GM18502 (cell line): ENCODE data around the gene RNF182.
"Not testable (repeated sequence)": the region's sequence is repeated elsewhere in the genome, so short reads cannot be mapped to it uniquely, and the experiment has no call there.

Experiments
- ATAC-seq: cut with Tn5 transposase; IDR thresholded peaks from one replicate; pipeline ENCODE4 v1.9.1; 2021; ENCODE audit warnings: mild to moderate bottlenecking; ENCODE audit not compliant: unreplicated experiment, poor library complexity

Gene RNF182

DNA sequence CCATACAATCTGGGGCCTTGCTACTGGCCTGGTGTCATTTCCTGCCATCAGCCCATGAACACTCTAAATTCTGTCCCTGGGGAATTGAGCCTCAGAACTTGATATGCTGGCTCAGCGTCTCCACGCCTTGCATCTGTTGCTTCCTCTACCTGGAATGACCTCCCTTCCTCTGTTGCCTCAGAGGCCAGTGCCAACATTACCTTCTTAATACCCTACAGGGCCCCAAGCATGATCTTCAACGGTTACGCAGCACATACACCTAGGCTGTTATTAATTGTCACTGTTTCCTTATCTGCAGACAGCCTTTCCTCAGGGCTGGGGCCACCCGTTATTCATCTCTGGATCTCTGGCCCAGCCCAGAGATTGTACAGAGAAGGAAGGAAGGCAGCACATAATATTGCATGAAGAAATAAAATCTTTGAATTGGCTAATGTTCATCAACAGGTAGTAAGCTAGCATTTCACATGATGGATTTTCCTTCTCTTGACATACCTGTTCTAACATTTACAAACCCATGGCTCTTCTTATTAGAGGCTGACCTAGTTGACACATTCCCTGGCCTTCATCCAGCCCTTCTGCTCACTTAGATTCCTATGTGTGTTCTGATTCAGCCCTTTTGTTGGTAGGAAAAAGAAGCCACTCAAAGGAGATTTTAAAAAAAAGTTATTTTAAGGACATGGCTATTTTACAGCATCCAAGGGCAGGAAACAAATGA, 8.4 kb upstream of the RNF182 start:
- no peak for ATAC-seq

- no peak for ATAC-seq
These were observed 7.6 kb upstream of the RNF182 start for GRCh38 chr6:13917141-13917540.

GRCh38 chr6:13918686-13919250, 6.0 kb upstream of the RNF182 start:
- no peak for ATAC-seq

DNA sequence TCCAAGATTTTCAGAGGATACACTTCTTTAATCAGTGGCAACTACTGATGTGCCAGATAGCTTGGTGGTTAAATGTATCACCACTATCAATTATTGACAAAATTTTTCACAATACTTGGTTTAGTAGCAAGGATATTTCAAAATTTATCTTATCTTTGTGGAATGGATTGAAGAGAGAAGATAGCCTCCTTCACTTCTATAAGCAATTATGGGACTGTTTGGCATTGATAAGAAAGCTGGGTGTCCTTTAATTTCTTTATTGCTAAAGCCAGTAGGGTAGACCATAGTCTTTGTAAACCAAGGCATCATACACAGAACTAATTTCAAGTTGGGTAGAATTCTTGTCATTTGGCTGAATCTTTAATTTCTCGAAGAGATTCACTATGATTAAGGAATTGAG, 4.9 kb upstream of the RNF182 start:
- ATAC-seq: no peak

DNA sequence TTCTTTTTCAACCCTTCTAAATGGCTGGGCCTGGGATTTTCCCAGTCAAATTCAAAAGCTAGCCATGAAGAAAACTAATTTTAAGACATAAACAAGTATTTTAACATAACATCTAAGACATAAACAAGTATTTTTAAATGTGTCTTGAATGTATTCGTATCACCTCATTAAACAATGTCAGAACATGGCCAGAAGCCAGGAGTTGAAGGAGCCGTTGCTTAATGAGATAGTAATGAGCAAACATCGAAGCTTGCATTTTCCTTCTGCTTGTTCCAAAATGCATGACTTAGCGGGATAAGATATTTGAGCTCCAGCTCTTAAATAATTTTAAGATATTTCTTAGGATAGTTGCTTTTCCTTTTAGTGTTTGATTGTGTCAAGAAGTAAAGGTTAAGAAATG, 4.2 kb upstream of the RNF182 start:
- ATAC-seq: no peak

GRCh38 chr6:13922750-13923149, 2.0 kb upstream of the RNF182 start:
- ATAC-seq: no peak

- ATAC-seq: no peak
These were observed 1.1 kb upstream of the RNF182 start for GRCh38 chr6:13923527-13924145.

DNA sequence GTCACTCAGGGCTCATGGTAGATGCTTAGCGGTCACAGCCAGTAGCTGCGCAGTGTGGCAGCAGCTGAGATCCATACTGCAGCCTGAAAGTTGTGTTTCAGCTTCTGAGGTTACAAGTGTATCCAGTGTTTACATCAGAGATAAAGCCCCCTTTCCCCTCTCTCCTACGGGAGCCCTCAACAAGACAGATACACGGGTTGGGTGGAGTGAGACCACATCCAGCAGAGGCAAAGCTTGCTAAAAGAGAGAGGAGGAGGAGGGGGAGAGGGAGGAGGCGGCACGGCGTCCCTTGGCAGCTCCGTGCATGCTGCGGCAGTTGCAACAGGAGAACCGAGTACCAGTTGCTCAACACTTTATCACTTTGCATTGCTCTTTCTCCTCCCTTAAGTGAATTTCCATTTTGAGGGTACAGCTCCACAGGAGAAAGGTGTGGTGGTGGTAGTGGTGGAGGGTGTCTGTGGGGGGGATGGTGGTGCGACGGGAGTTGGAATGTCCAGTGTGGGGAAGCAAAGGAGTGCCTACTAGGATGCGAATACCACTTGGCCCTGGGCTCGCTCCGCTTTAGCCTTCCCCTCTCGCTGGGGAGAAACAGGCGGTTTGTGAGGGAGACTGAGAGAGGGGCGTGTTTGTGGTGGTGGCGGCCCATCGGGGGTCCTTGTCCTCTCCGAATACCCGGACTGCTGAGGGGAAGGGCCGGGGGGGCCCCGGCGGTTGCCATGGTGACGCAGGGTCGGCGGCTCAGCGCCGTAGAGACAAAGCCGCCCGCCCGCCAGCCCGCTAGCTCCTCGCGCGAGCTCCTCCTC, 405 bp upstream of the RNF182 start:
- ATAC-seq: no peak

- ATAC-seq: no peak
These were observed 1.6 kb downstream of the RNF182 start for GRCh38 chr6:13926378-13926777.

DNA sequence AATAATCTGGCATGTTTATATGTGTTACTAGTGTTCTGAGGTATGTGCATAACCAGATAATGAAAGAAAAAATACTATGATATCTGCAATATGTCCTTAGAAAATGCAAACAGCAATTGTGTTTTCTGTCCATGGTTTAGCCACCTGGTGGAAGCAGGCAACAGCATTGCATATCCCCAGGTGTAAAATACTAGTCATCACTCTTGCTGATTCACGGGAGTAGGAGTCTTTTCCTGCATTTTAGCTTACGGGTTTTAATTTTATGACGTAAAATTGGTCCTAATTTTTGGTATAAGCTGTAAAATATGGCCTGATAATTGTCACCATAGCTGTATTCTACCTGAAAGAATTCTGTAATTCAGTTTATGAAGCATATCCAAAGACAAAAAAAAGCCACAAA, 2.5 kb downstream of the RNF182 start:
- ATAC-seq: no peak

DNA sequence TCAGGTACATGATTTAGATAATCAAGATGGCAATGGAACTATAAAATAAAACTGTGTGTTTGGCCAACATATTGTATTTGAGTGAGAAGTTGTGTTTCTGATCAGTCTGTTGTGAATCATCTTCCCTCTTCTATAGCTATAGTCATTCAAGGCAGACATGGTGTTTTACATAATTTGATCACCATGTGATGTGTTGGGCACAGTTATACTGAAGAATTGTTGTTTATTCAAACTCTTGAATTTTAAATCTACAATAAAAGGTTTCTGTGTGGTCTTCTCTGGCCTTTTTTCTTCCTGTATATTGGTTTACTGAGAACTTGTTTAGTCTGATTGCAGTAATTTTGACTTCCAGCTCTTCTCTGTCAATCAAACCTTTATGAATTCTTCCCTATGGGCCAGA, 4.4 kb downstream of the RNF182 start:
- no peak for ATAC-seq

DNA sequence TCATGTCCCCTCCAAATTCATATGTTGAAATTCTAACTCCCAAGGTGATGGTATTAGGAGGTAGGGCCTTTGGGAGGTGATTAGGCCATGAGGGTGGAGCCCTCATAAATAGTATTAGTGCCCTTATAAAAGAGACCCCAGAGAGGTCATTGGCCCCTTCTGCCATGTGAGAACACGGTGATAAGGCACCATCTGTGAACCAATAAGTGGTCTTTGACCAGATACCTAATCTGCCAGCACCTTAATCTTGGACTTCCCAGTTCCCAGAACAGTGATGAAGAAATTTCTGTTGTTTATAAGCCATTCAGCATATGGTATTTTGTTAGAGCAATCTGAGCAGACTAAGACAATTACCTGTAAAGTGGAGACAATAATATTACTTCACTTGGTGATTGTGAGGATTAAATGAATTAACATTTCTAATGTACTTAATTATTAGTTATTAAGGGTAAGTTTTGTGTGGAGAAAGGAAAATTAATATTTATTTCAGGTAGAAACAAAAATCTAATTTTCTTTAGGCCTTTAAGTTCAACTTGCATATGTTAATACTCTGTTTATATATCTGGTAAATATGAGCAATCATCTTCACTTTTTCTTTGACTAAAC, 7.1 kb downstream of the RNF182 start:
- ATAC-seq: no peak

- no peak for ATAC-seq
These were observed 8.0 kb downstream of the RNF182 start for GRCh38 chr6:13932785-13933184.

DNA sequence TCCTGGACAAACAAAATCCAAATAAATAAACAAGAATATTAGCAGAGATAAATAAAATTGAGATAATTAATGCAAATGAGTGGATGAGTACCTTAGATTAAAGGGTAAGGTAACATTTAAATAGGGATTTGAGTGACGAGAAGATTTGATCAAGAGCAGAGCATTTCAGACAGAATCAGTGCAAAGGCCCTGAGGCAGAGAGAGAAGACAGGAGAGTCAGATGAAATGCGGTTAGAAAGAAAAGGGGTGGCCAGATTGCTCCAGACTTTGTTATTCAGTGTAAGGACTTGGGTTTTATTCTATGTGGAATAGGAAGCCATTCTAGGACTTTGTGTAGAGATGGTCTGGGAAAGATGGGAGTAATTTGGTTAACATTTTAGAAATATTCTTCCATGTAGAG, 10.0 kb downstream of the RNF182 start:
- ATAC-seq: no peak

DNA sequence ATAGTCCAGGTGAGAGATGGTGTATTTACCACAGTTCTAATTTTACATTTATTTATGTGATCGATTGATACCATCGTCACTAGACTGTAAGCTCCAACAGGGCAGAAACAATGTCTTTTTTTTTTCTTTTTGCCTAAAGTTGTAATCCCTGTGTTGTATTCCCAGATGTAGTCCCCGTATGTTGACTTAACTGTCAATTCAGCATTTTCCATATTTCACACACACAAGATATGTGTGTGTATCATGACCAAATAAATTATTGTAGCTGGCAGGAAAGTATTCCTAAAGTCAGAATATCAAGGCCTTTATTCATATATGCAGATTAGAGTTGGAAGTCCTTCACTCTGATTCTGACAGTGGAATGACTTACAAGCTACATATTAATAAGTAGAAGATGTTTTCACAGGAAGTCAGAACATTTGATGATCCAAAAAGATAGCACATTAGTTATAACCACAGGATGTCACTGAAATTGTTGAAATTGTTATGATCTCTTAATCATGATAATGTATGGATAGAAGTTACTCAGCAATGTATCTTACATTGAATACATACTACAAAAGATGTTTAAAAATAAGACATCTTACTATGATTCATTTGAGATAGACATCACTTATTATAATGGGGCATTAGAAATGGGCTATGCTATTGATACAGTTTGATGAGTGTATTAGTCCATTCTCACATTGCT, 10.6 kb downstream of the RNF182 start:
- no peak for ATAC-seq

GRCh38 chr6:13935881-13936261, 11.1 kb downstream of the RNF182 start:
- not testable (repeated sequence) for ATAC-seq

DNA sequence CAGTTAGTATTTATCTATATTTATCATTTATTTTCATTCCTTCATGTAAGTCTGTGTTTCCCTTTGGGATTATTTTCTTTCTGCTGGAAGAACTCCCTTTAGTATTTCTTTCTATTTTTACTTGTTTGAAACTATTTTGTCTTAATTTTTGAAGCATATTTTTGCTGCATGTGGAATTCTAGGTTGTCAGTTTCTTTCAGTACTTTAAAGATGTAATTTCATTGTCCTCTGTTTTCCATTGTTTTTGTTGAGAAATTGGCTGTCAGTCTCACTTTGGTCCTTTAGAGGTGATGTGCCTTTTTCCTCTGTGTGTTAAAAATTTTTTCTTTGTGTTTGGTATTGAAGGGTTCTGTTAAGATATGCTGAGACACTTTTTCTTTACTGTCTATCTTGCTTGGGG, 17.1 kb downstream of the RNF182 start:
- no peak for ATAC-seq

- ATAC-seq: no peak
These were observed 19.2 kb downstream of the RNF182 start for GRCh38 chr6:13943943-13944342.

GRCh38 chr6:13946506-13946905, 21.8 kb downstream of the RNF182 start:
- no peak for ATAC-seq

GRCh38 chr6:13947611-13948178, 22.9 kb downstream of the RNF182 start:
- ATAC-seq: no peak
